ENCODE measurements around the gene GATB. TPM values are rescaled to one million over a fixed set of nuclear protein-coding genes. Genes with fewer than 3 reads are reported as not detected.

GATB gene
- total RNA-seq, 1 experiment from 2014 or later = 21.2 TPM

GRCh38 chr4:151681085-151681484, 79.7 kb downstream of the GATB start:
- Histone ChIP-seq H3K56ac (ENCODE audit: insufficient read length, low read depth, low read length) (no peak overlapping the region), H3K79me1 (ENCODE audit: insufficient read depth, low read depth, low read length, poor library complexity, severe bottlenecking) (no peaks in the 10 kb centered on the region), H3K9me3 (ENCODE audit: control insufficient read depth, low read depth, low read length) (no peaks in the 10 kb centered on the region), H2BK20ac (ENCODE audit: low read depth, low read length, poor library complexity, severe bottlenecking) (no peak overlapping the region), H2AK5ac (ENCODE audit: insufficient read length, low read length) (no peak overlapping the region), H4K5ac (ENCODE audit: insufficient read length, low read depth, low read length) (no peak overlapping the region), H3K23ac (ENCODE audit: insufficient read length, low read depth, low read length) (no peak overlapping the region), H4K20me1 (ENCODE audit: control insufficient read depth, insufficient read depth, insufficient read length) (no peaks in the 10 kb centered on the region), H2BK12ac (ENCODE audit: insufficient read length, low read depth, low read length) (no peak overlapping the region), H2BK120ac (ENCODE audit: low read depth, low read length, poor library complexity, severe bottlenecking) (no peak overlapping the region), H2AFZ (ENCODE audit: low read length) (no peak overlapping the region), H3K4me2 (ENCODE audit: insufficient read depth, insufficient read length, low read length) (no peak overlapping the region), H3T11ph (ENCODE audit: low read length) (no peak overlapping the region), H3K4ac (ENCODE audit: low read depth, low read length) (no peak overlapping the region), H4K91ac (ENCODE audit: insufficient read length, low read depth, low read length) (no peak overlapping the region), H3K18ac (ENCODE audit: insufficient read length, low read depth, low read length) (no peak overlapping the region), H2BK5ac (ENCODE audit: insufficient read length, low read length) (no peak overlapping the region), H3K4me1 (ENCODE audit: insufficient read depth, low read length) (no peaks in the 10 kb centered on the region), H3K27me3 (ENCODE audit: insufficient read depth, low read length) (no peaks in the 10 kb centered on the region), H3K9ac (ENCODE audit: extremely low read depth, insufficient read length, low read length) (no peak overlapping the region), H3K79me2 (ENCODE audit: insufficient read depth, low read length) (no peaks in the 10 kb centered on the region), H2BK15ac (ENCODE audit: low read depth, low read length) (no peak overlapping the region), H3K27ac (ENCODE audit: insufficient read length, low read depth, low read length) (no peak overlapping the region), H3K23me2 (ENCODE audit: insufficient read length, low read depth, low read length, poor library complexity, severe bottlenecking) (no peaks in the 10 kb centered on the region), H3K14ac (ENCODE audit: insufficient read depth, low read length) (no peak overlapping the region), H4K8ac (replicated peaks; ENCODE audit: insufficient read length, low read depth, low read length) (no peak overlapping the region)
- TF ChIP-seq CTCF (conservative IDR thresholded peaks at IDR 0.05) = no peak
- Mint-ChIP-seq H3K4me3 (no peak overlapping the region), H3K36me3 (ENCODE audit: insufficient read depth in 1 of 3, low read depth in 3 of 3) (peaks cover 2 to 6% (median 4%) of the 10 kb centered on the region in 3 experiments; a peak in 6 of 7 replicates), H3K9me3 (peaks cover 0 to 4% of the 10 kb centered on the region in 2 experiments; a peak in 1 of 5 replicates), H3K27me3 (ENCODE audit: low read depth) (no peaks in the 10 kb centered on the region), H3K4me1 (peaks cover 3% of the 10 kb centered on the region in 2 experiments; a peak in 2 of 4 replicates), H3K27ac (no peak overlapping the region)
- DNase-seq = no peak
- no CpG with 5 or more reads among the region's 4 CpGs for WGBS (ENCODE audit: extremely low coverage, insufficient read length, low lambda C conversion rate)

All from H9 (cell line).